Muscle of arm (tissue), 12 donors: Measurements from ENCODE around the gene CYTH1. TPM values are rescaled to one million over a fixed set of nuclear protein-coding genes. Genes with fewer than 3 reads are reported as not detected.
"Not testable (repeated sequence)": the region's sequence is repeated elsewhere in the genome, so short reads cannot be mapped to it uniquely, and the experiment has no call there.

Experiments
- DNase-seq: peaks from one replicate; pipeline ENCODE4 v3.0.0-alpha.2; 2013
- polyA plus RNA-seq, 12 donors: library from polyadenylated mRNA; unstranded; fragments of 120-200 nt; gene quantifications; one replicate each; pipeline ENCODE4 v1.2.1, GENCODE V29; 2013; ENCODE audit not compliant: insufficient read length in 12 of 12

Gene CYTH1
- polyA plus RNA-seq, 12 donors: 18.7 to 48.9 (median 24.0) TPM; not detected in 1

GRCh38 chr17:78764871-78765270, 17.2 kb downstream of the CYTH1 start:
- no peak for DNase-seq

DNA sequence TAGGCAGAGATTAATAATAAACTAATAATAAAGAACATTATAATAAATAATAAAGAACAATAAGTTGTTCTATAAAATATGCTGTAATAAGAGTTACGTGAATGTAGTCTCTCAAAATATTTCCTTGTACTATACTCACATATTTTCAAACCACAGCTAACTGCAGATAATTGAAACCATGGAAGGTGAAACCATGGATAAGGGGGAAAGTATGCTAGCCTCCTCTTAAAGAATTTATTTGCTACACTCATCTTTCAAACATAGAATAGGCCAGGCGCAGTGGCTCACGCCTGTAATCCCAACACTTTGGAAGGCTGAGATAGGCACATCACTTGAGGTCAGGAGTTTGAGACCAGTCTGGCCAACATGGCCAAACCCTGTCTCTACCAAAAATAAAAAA, 18.5 kb downstream of the CYTH1 start:
- DNase-seq: no peak

GRCh38 chr17:78761789-78762406, 20.2 kb downstream of the CYTH1 start:
- no peak for DNase-seq

DNA sequence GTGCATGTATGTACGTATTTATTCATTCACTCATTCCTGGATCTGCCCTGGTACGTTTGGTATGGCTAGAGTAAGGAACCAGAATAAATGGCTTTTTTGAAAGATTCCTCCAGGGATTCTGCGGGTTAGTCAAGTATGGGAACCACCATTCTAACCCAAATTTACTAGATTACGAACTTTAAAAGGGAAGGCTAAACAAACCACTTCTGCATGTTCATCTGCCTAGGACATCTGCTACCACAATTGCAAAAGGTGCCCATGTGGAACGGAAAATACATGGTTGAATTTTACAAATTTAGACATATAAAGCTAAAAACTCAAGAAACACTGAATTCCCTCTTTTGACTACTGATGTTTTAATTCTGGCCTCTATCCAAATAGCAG, 22.1 kb downstream of the CYTH1 start:
- no peak for DNase-seq

- peak; percentile 70 for DNase-seq
Measured at GRCh38 chr17:78759203-78759968, 22.7 kb downstream of the CYTH1 start.

DNA sequence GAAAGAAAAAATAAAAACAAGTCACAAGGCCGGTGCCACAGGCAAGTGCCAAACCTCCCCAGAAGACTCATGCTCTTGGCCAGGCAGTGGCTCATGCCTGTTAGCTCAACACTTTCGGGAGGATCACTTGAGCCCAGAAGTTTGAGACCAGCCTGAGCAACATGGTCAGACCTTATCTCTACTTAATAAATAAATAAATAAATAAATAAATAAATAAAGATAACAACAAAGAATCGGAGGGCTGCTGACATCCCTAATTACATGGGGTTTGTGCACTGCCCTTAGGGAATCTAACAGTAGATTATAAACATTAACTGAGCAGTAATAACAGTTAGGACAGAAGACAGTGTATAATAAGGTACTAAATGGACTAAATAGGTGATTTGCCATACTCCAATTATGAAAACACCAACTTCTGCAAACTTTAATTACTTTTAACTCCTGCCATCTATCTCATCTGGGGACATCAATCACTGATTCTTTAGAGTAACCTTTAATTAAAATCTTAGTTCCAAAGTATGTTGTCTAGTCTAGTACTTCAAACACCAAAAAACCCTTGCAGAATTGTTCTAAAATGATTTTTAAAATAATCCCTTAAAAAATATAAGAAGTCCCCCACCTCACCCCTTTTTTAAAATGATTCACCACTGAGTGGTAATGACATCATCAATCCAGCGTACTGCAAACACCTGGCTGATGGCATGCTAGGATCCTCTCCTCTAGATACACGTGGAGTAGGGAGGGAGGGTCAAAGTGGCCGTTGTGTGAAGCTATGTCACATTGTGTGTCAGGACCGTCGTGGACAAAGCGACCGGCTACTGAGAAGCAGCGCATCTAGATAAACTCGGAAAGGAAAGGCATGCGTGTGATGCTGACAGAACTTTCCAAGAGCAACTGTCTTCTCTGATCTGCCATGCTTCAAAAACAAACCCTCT, 28.5 kb downstream of the CYTH1 start:
- DNase-seq: no peak

DNA sequence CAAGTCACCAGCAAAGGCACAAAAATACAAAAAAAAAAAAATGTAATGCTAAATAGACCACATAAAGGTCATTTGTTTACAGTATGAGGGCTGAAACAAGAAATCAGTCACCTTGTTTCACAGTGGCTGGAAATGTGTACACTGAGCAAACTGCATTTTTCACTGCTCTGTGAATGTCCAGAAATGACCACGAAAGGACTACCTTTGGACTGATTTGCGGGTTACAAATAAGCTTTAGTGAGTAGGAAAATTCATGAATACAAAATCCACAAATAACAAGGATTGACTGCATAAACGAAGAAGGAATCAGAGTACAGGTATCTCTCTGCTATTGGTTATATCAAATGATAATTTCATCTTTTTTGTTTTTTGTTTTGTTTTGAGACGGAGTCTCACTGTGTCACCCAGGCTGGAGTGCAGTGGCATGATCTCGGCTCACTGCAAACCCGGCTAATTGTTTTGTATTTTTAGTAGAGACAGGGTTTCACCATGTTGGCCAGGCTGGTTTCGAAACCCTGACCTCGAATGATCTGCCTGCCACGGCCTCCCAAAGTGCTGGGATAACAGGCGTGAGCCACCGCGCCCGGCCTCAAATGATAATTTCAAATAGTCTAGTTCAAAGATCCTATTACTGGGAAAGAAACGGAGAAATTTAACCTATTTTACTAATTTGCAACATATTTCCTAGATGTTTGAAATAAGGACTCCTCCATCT, 30.5 kb downstream of the CYTH1 start:
- no peak for DNase-seq

- not testable (repeated sequence) for DNase-seq
Measured at GRCh38 chr17:78751000-78751399, 31.1 kb downstream of the CYTH1 start.

DNA sequence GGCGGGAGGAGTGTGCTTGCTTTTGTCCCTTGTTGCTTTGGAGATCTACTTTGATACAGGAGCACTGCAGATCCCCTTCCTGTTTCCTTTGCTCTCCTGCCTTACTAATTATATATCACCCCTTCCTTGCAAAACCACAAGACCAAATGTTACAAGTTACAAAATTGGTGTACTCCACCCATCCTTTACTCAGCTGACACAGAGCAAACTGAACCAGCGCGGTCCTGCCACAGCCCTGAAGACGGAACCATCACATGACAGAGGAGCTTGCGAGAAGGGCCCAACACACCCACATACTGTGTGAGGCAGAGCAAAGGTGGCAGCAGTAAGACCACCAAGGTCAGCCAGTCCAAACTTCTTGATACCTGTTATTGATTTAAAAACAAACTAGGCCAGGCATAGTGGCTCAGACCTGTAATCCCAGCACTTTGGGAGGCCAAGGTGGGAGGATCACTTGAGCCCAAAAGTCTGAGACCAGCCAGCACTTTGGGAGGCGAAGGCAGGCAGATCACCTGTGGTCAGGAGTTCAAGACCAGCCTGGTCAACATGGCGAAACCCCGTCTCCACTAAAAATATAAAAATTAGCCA, 33.2 kb downstream of the CYTH1 start:
- DNase-seq: no peak

- no peak for DNase-seq
Measured at GRCh38 chr17:78748048-78748729, 33.9 kb downstream of the CYTH1 start.

GRCh38 chr17:78747488-78747887, 34.6 kb downstream of the CYTH1 start:
- no peak for DNase-seq

DNA sequence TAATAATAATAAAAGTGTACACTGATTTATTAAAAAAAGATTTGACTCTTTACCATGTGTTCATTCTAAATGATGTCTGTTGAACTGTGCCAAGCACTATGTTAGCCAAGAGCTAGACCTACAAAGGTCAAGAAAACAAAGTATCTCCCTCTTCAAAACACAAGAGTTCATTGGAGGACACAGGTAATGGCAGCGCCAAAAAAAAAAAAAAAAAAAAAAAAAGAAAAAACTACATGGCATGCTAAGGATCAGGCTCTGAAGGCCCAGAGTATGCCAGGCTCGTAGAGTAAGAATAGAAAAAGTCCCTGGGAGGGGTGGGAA, 35.2 kb downstream of the CYTH1 start:
- DNase-seq: no peak

GRCh38 chr17:78746263-78746948, 35.7 kb downstream of the CYTH1 start:
- no peak for DNase-seq

GRCh38 chr17:78745407-78746088, 36.5 kb downstream of the CYTH1 start:
- no peak for DNase-seq

DNA sequence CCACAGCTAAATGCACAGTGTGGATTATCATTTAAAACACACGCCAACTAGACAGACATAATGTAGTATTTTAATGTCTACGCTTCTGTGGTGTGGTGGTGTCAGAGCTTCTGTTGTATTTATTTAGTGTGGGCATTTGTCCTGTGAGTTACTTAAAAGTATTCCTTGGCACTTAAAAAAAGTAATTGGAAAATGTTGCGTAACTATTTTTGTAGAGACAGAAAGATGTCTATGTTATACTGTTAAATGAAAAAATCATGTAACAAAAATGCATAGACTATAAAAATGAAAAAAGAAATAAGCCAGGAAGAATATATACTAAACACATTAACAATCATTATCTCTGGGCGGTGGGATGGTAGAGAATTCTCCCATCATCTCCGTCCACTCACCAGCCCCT, 39.2 kb downstream of the CYTH1 start:
- no peak for DNase-seq

GRCh38 chr17:78741644-78742284, 40.3 kb downstream of the CYTH1 start:
- DNase-seq: no peak

DNA sequence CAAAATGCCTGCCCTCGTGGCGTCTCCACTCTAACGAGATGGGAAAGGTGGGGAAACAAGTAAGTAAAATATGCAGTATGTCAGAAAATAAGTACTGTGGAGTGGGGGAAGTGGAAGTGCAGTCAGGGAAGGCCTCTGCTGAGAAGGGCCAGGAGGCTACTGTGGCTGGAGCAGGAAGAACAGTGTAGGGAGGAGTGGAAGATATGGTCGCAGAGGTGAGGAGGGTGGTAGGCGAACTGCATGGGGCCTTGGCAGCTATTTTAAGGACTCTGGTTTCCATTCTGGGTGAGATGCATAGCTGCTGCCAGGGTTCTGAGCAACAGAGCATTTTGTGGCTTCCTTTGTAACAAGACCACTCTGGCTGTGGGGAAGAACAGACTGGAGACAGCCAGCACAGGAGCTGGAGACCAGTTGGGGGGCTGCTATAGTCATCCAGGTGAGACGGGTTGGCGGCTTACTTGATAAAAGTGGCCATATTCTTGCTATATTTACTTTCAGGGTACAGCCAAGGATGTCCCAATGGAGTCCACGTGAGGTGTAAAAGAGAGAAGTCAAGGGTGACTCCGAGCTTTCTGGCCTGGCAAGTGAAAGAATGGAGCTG, 42.6 kb downstream of the CYTH1 start:
- no peak for DNase-seq

DNA sequence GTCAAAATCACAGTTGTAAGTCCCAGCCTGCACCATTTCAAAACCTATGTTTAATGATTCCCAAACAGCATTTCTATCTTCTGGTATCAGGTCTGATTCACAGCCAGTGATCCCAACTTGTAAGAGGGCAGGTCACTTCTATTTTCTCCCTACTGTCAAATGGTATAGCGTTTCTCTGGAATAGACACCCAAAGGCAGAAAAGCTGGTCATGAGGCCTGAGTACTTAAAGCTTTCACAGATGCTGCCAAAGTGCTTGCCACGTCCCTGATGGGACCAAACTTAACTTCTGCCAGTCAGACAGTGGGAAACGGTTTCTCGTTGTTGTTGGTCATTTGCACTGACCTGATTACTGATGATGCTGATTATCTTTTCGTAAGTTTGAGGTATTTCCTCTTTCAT, 43.4 kb downstream of the CYTH1 start:
- no peak for DNase-seq

DNA sequence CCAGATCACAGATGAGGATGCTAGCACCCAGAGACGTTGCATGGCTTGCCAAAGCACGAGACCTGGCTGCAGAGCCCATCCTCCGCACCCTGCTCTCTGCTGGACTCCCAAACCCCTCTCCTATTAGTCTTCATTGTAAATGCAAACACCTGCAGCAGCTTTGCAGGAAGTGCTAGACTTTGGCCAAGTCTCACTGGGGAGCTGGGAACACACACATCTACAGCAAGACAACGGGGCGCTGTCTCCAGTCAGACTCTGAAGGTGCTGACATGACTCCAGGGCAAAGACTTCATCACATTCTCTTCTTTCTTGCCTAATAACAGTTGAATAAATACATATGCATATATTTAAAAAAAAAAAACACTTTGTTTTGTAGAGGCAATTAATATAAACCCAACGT, 43.8 kb downstream of the CYTH1 start:
- no peak for DNase-seq
